H9 (cell line): ENCODE data around the gene OR2J1. TPM values are rescaled to one million over a fixed set of nuclear protein-coding genes. Genes with fewer than 3 reads are reported as not detected.

ENCODE experiments used
- DNase-seq: peaks from one replicate; pipeline ENCODE4 v3.0.0-alpha.2; 2017
- H2AFZ ChIP-seq: one replicate; pipeline ENCODE4 v1.6.1; 2013; ENCODE audit warnings: mild to moderate bottlenecking, low read length, control low read depth, moderate library complexity
- H2AK5ac ChIP-seq: 2 replicates; pipeline ENCODE4 v1.6.1; 2013; ENCODE audit warnings: low read length, control low read depth, mixed read lengths; ENCODE audit not compliant: insufficient read length
- H2BK120ac ChIP-seq: one replicate; pipeline ENCODE4 v1.6.1; 2013; ENCODE audit warnings: low read depth, mild to moderate bottlenecking, low read length, control low read depth, inconsistent platforms; ENCODE audit not compliant: poor library complexity, severe bottlenecking
- H2BK12ac ChIP-seq: 2 replicates; pipeline ENCODE4 v1.6.1; 2013; ENCODE audit warnings: low read length, control low read depth, mixed read lengths, low read depth; ENCODE audit not compliant: insufficient read length
- H2BK15ac ChIP-seq: 2 replicates; pipeline ENCODE4 v1.6.1; 2013; ENCODE audit warnings: low read depth, low read length, control low read depth
- H2BK20ac ChIP-seq: one replicate; pipeline ENCODE4 v1.6.1; 2013; ENCODE audit warnings: low read depth, mild to moderate bottlenecking, low read length, control low read depth, inconsistent platforms; ENCODE audit not compliant: poor library complexity, severe bottlenecking
- H2BK5ac ChIP-seq: 2 replicates; pipeline ENCODE4 v1.6.1; 2013; ENCODE audit warnings: low read length, control low read depth, mixed read lengths; ENCODE audit not compliant: insufficient read length
- H3K14ac ChIP-seq: 2 replicates; pipeline ENCODE4 v1.6.1; 2013; ENCODE audit warnings: low read length, control low read depth; ENCODE audit not compliant: insufficient read depth
- H3K18ac ChIP-seq: 2 replicates; pipeline ENCODE4 v1.6.1; 2013; ENCODE audit warnings: low read depth, mild to moderate bottlenecking, mixed read lengths, low read length, control low read depth; ENCODE audit not compliant: insufficient read length
- H3K23ac ChIP-seq: 2 replicates; pipeline ENCODE4 v1.6.1; 2013; ENCODE audit warnings: low read length, control low read depth, mixed read lengths, low read depth; ENCODE audit not compliant: insufficient read length
- H3K23me2 ChIP-seq: 2 replicates; pipeline ENCODE4 v1.6.1; 2013; ENCODE audit warnings: low read depth, mild to moderate bottlenecking, mixed read lengths, low read length, control low read depth; ENCODE audit not compliant: insufficient read length, poor library complexity, severe bottlenecking
- H3K27ac ChIP-seq: 2 replicates; pipeline ENCODE4 v1.5.1; 2013; ENCODE audit warnings: low read length, control low read depth, mixed read lengths, low read depth; ENCODE audit not compliant: insufficient read length
- H3K27me3 ChIP-seq: 2 replicates; pipeline ENCODE4 v1.6.1; 2013; ENCODE audit warnings: low read length, control low read depth, inconsistent platforms; ENCODE audit not compliant: insufficient read depth
- H3K4ac ChIP-seq: 2 replicates; pipeline ENCODE4 v1.6.1; 2013; ENCODE audit warnings: low read depth, mild to moderate bottlenecking, control low read depth, inconsistent platforms, low read length, moderate library complexity
- H3K4me1 ChIP-seq: 2 replicates; pipeline ENCODE4 v1.6.1; 2013; ENCODE audit warnings: low read length, control low read depth, inconsistent platforms; ENCODE audit not compliant: insufficient read depth
- H3K4me2 ChIP-seq: 2 replicates; pipeline ENCODE4 v1.6.1; 2013; ENCODE audit warnings: low read length, control low read depth, mixed read lengths; ENCODE audit not compliant: insufficient read length, insufficient read depth
- H3K56ac ChIP-seq: 2 replicates; pipeline ENCODE4 v1.6.1; 2013; ENCODE audit warnings: low read depth, mild to moderate bottlenecking, mixed read lengths, low read length, control low read depth; ENCODE audit not compliant: insufficient read length
- H3K79me1 ChIP-seq: 2 replicates; pipeline ENCODE4 v1.6.1; 2013; ENCODE audit warnings: low read depth, mild to moderate bottlenecking, moderate library complexity, low read length, control low read depth, inconsistent platforms; ENCODE audit not compliant: insufficient read depth, poor library complexity, severe bottlenecking
- H3K79me2 ChIP-seq: 2 replicates; pipeline ENCODE4 v1.6.1; 2013; ENCODE audit warnings: low read length, control low read depth, inconsistent platforms; ENCODE audit not compliant: insufficient read depth
- H3K9ac ChIP-seq: 2 replicates; pipeline ENCODE4 v1.6.1; 2013; ENCODE audit warnings: low read length, control low read depth, mixed read lengths; ENCODE audit not compliant: insufficient read length; ENCODE audit errors: extremely low read depth
- H3K9me3 ChIP-seq: one replicate; pipeline ENCODE4 v1.6.1; 2013; ENCODE audit warnings: low read depth, low read length, inconsistent platforms; ENCODE audit not compliant: control insufficient read depth
- H3T11ph ChIP-seq: one replicate; pipeline ENCODE4 v1.6.1; 2013; ENCODE audit warnings: mild to moderate bottlenecking, low read length, control low read depth, inconsistent platforms
- H4K20me1 ChIP-seq: one replicate; pipeline ENCODE4 v1.6.1; 2013; ENCODE audit not compliant: control insufficient read depth, insufficient read length, insufficient read depth
- H4K5ac ChIP-seq: 2 replicates; pipeline ENCODE4 v1.6.1; 2013; ENCODE audit warnings: low read depth, mild to moderate bottlenecking, mixed read lengths, low read length, control low read depth; ENCODE audit not compliant: insufficient read length
- H4K8ac ChIP-seq: replicated peaks from 2 replicates; pipeline ENCODE4 v1.6.1; 2013; ENCODE audit warnings: low read length, control low read depth, mixed read lengths, low read depth; ENCODE audit not compliant: insufficient read length
- H4K91ac ChIP-seq: 2 replicates; pipeline ENCODE4 v1.6.1; 2013; ENCODE audit warnings: low read depth, mild to moderate bottlenecking, moderate library complexity, mixed read lengths, low read length, control low read depth; ENCODE audit not compliant: insufficient read length
- H3K27ac Mint-ChIP-seq, 3 experiments: 2 replicates in 2 of 3; 3 replicates in 1 of 3; pipeline ENCODE4 v1.8.0; 2020 to 2021; ENCODE audit warnings: mixed read lengths in 3 of 3, mild to moderate bottlenecking in 1 of 3, moderate library complexity in 1 of 3
- H3K27me3 Mint-ChIP-seq: 2 replicates; pipeline ENCODE4 v1.8.0; 2021; ENCODE audit warnings: low read depth, mild to moderate bottlenecking, moderate library complexity, mixed read lengths
- H3K36me3 Mint-ChIP-seq, 3 experiments: 2 replicates in 2 of 3; 3 replicates in 1 of 3; pipeline ENCODE4 v1.8.0; 2020 to 2021; ENCODE audit warnings: low read depth in 3 of 3, mixed read lengths in 3 of 3; ENCODE audit not compliant: insufficient read depth in 1 of 3
- H3K4me1 Mint-ChIP-seq, 2 experiments: 2 replicates each; pipeline ENCODE4 v1.8.0; 2020; ENCODE audit warnings: mixed read lengths in 2 of 2
- H3K4me3 Mint-ChIP-seq, 2 experiments: 2 replicates in 1 of 2; 3 replicates in 1 of 2; pipeline ENCODE4 v1.8.0; 2020 to 2021; ENCODE audit warnings: mild to moderate bottlenecking in 2 of 2, mixed read lengths in 2 of 2, moderate library complexity in 1 of 2
- H3K9me3 Mint-ChIP-seq, 2 experiments: 2 replicates in 1 of 2; 3 replicates in 1 of 2; pipeline ENCODE4 v1.8.0; 2020; ENCODE audit warnings: mild to moderate bottlenecking in 2 of 2, mixed read lengths in 2 of 2, moderate library complexity in 1 of 2
- total RNA-seq: library from RNA; stranded (reverse); gene quantifications from 2 replicates; pipeline ENCODE4 v1.2.1, GENCODE V29; 2021
- TF ChIP-seq, protein P1 (sequence below): fragments of 200-600 bp; sonication (generic); conservative IDR thresholded peaks from 3 replicates; pipeline ENCODE4 v1.8.0; 2021; ENCODE audit warnings: antibody characterized with exemption, mild to moderate bottlenecking

Gene OR2J1
- total RNA-seq, 1 experiment from 2014 or later: not detected

DNA sequence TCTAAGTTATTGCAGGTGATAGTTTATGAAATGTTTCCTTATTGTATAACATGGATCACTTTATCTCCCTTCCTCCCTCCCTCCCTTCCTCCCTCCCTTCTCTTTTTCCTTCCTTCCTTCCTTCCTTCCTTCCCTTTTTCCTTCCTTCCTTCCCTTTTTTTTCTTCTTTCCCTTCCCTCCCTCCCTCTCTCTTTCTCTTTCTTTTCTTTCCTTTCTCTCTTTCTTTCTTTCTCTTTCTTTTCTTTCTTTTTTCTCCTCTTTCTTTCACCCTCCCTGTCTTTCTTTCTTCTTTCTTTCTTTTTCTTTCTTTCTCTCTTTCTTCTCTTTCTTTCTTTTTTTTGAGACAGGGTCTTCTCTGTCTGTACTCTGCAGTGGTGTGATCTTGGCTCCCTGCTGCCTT is 18.0 kb upstream of the OR2J1 start:
- no peaks in the 10 kb centered on the region for H3K4me1 Mint-ChIP-seq
- Histone ChIP-seq H3K27ac (no peak overlapping the region), H3K4me2 (no peak overlapping the region), H3K18ac (no peak overlapping the region), H3K23ac (no peak overlapping the region), H4K8ac (no peak overlapping the region), H2BK5ac (no peak overlapping the region), H3K23me2 (no peaks in the 10 kb centered on the region), H2BK120ac (no peak overlapping the region), H2BK15ac (no peak overlapping the region), H4K20me1 (no peaks in the 10 kb centered on the region), H3K14ac (no peak overlapping the region), H4K91ac (no peak overlapping the region), H3T11ph (no peak overlapping the region), H2BK12ac (no peak overlapping the region), H3K79me1 (no peaks in the 10 kb centered on the region), H3K9me3 (no peaks in the 10 kb centered on the region), H3K4ac (no peak overlapping the region), H3K4me1 (no peaks in the 10 kb centered on the region), H3K27me3 (no peaks in the 10 kb centered on the region), H2AK5ac (no peak overlapping the region), H2AFZ (no peak overlapping the region), H2BK20ac (no peak overlapping the region), H3K79me2 (no peaks in the 10 kb centered on the region), H4K5ac (no peak overlapping the region), H3K9ac (no peak overlapping the region), H3K56ac (no peak overlapping the region)
- no peak overlapping the region for H3K4me3 Mint-ChIP-seq
- no peak overlapping the region for H3K27ac Mint-ChIP-seq
- H3K27me3 Mint-ChIP-seq: no peaks in the 10 kb centered on the region; the same call in 1 of the 2 replicates
- no peak for DNase-seq
- H3K36me3 Mint-ChIP-seq: no peaks in the 10 kb centered on the region
- no peaks in the 10 kb centered on the region; a peak in 1 of 5 replicates for H3K9me3 Mint-ChIP-seq
- TF ChIP-seq, protein P1, sequence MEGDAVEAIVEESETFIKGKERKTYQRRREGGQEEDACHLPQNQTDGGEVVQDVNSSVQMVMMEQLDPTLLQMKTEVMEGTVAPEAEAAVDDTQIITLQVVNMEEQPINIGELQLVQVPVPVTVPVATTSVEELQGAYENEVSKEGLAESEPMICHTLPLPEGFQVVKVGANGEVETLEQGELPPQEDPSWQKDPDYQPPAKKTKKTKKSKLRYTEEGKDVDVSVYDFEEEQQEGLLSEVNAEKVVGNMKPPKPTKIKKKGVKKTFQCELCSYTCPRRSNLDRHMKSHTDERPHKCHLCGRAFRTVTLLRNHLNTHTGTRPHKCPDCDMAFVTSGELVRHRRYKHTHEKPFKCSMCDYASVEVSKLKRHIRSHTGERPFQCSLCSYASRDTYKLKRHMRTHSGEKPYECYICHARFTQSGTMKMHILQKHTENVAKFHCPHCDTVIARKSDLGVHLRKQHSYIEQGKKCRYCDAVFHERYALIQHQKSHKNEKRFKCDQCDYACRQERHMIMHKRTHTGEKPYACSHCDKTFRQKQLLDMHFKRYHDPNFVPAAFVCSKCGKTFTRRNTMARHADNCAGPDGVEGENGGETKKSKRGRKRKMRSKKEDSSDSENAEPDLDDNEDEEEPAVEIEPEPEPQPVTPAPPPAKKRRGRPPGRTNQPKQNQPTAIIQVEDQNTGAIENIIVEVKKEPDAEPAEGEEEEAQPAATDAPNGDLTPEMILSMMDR: no peak
